Measurements from ENCODE around the gene PRCC.

DNA sequence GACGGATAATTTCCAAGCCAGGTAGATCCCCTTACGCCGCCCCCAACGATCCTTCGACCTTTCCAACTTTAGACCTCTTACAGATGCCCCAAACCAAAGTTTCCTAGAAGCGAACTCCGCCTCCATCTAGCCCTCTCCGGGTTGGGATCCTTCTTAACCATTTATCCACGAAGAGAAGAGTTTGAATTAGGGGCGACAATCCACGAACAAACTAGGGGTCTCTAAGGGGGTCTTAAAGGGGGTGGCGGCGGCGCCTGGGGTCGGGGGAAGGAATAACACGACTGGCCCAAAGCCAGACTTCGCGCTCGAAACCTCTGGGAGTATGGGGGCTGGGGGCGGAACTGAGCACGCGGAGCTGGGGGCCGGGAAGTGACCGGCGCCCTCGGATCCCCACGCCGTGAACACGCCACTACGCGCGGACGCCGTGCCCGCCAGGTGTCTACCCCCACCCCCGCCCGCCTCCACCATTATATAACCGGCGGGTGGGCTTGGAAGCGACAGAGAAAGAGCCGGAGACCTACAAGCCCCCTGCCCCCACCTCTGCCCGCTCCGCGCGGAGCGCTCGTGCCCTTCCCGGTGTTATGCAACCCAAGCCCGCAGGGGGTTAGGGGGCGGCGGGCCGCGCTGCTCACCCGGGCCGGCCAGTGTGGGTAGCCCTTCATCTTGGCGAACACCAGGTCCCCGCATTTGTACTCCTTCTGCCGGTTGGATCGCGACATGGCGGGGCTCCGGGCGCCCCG, 16.5 kb upstream of the PRCC start:
- TF ChIP-seq POLR2A (IDR thresholded peaks at IDR 0.05; ENCODE audit: low read length) = no peak; the same call in 1 of the 2 replicates
- TF ChIP-seq ZFP36 (IDR thresholded peaks at IDR 0.05; ENCODE audit: borderline replicate concordance, partially characterized antibody) = no peak
- no peak for TF ChIP-seq MAFK (IDR thresholded peaks at IDR 0.05; ENCODE audit: partially characterized antibody)
- no peak for TF ChIP-seq MAZ (IDR thresholded peaks at IDR 0.05; ENCODE audit: borderline replicate concordance, low read depth, low read length)
- TF ChIP-seq, protein P1, sequence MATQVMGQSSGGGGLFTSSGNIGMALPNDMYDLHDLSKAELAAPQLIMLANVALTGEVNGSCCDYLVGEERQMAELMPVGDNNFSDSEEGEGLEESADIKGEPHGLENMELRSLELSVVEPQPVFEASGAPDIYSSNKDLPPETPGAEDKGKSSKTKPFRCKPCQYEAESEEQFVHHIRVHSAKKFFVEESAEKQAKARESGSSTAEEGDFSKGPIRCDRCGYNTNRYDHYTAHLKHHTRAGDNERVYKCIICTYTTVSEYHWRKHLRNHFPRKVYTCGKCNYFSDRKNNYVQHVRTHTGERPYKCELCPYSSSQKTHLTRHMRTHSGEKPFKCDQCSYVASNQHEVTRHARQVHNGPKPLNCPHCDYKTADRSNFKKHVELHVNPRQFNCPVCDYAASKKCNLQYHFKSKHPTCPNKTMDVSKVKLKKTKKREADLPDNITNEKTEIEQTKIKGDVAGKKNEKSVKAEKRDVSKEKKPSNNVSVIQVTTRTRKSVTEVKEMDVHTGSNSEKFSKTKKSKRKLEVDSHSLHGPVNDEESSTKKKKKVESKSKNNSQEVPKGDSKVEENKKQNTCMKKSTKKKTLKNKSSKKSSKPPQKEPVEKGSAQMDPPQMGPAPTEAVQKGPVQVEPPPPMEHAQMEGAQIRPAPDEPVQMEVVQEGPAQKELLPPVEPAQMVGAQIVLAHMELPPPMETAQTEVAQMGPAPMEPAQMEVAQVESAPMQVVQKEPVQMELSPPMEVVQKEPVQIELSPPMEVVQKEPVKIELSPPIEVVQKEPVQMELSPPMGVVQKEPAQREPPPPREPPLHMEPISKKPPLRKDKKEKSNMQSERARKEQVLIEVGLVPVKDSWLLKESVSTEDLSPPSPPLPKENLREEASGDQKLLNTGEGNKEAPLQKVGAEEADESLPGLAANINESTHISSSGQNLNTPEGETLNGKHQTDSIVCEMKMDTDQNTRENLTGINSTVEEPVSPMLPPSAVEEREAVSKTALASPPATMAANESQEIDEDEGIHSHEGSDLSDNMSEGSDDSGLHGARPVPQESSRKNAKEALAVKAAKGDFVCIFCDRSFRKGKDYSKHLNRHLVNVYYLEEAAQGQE (IDR thresholded peaks at IDR 0.05) = no peak
- TF ChIP-seq, protein P2, sequence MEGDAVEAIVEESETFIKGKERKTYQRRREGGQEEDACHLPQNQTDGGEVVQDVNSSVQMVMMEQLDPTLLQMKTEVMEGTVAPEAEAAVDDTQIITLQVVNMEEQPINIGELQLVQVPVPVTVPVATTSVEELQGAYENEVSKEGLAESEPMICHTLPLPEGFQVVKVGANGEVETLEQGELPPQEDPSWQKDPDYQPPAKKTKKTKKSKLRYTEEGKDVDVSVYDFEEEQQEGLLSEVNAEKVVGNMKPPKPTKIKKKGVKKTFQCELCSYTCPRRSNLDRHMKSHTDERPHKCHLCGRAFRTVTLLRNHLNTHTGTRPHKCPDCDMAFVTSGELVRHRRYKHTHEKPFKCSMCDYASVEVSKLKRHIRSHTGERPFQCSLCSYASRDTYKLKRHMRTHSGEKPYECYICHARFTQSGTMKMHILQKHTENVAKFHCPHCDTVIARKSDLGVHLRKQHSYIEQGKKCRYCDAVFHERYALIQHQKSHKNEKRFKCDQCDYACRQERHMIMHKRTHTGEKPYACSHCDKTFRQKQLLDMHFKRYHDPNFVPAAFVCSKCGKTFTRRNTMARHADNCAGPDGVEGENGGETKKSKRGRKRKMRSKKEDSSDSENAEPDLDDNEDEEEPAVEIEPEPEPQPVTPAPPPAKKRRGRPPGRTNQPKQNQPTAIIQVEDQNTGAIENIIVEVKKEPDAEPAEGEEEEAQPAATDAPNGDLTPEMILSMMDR (IDR thresholded peaks at IDR 0.05) = no peak
- TF ChIP-seq CBX2 (IDR thresholded peaks at IDR 0.05; ENCODE audit: borderline replicate concordance, low read depth) = no peak
- TF ChIP-seq BHLHE40 (IDR thresholded peaks at IDR 0.05; ENCODE audit: low read depth, low read length) = no peak
- TF ChIP-seq EP300 (IDR thresholded peaks at IDR 0.05) = no peak
- no peak for TF ChIP-seq RFX5 (IDR thresholded peaks at IDR 0.05)
- TF ChIP-seq CHD2 (IDR thresholded peaks at IDR 0.05; ENCODE audit: low read length, partially characterized antibody) = no peak
- TF ChIP-seq, protein P3, sequence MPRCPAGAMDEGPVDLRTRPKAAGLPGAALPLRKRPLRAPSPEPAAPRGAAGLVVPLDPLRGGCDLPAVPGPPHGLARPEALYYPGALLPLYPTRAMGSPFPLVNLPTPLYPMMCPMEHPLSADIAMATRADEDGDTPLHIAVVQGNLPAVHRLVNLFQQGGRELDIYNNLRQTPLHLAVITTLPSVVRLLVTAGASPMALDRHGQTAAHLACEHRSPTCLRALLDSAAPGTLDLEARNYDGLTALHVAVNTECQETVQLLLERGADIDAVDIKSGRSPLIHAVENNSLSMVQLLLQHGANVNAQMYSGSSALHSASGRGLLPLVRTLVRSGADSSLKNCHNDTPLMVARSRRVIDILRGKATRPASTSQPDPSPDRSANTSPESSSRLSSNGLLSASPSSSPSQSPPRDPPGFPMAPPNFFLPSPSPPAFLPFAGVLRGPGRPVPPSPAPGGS (IDR thresholded peaks at IDR 0.05) = no peak; the same call in 2 of the 3 replicates
- no peak for TF ChIP-seq CBX8 (IDR thresholded peaks at IDR 0.05)

All from A549 (cell line).